Gastroesophageal sphincter (tissue), 4 donors: Measurements from ENCODE around the gene CDK5. TPM values are rescaled to one million over a fixed set of nuclear protein-coding genes. Genes with fewer than 3 reads are reported as not detected.

Experiments
- ATAC-seq: fragments of 150-250 bp; one replicate; pipeline ENCODE4 v1.9.1; 2016; ENCODE audit warnings: mild to moderate bottlenecking, moderate library complexity
- H3K27ac ChIP-seq, 4 donors: fragments of 200-600 bp; sonication (generic) in 3 of 4; 1 replicate in 3 of 4; 2 replicates in 1 of 4; pipeline ENCODE4 v1.5.1; 2016 to 2019
- H3K27me3 ChIP-seq: fragments of 200-600 bp; sonication (generic); one replicate; pipeline ENCODE4 v1.5.1; 2019
- H3K36me3 ChIP-seq, 2 donors: fragments of 200-600 bp; sonication (generic); one replicate each; pipeline ENCODE4 v1.5.1; 2019; ENCODE audit warnings: control low read depth in 1 of 2
- H3K4me1 ChIP-seq, 3 donors: fragments of 200-600 bp; sonication (generic); 1 replicate in 2 of 3; 2 replicates in 1 of 3; pipeline ENCODE4 v1.5.1; 2016 to 2019; ENCODE audit warnings: control low read depth in 2 of 3
- H3K4me3 ChIP-seq, 2 donors: fragments of 200-600 bp; sonication (generic); one replicate each; pipeline ENCODE4 v1.5.1; 2019; ENCODE audit warnings: mild to moderate bottlenecking in 1 of 2, moderate library complexity in 1 of 2
- H3K9me3 ChIP-seq, 3 donors: fragments of 200-600 bp; sonication (generic); one replicate each; pipeline ENCODE4 v1.5.1; 2017 to 2019; ENCODE audit warnings: control low read depth in 2 of 3
- CTCF ChIP-seq, 4 experiments: fragments of 200-600 bp in 2 of 4; fragments of 450-650 bp in 2 of 4; sonication (generic) in 1 of 4; IDR thresholded peaks; one replicate each; pipeline ENCODE4 v1.5.1; 2017 to 2019; ENCODE audit warnings: antibody characterized with exemption in 4 of 4, mild to moderate bottlenecking in 2 of 4, moderate library complexity in 2 of 4
- EP300 ChIP-seq: sonication (generic); formaldehyde crosslinking; IDR thresholded peaks from one replicate; pipeline ENCODE4 v1.6.1; 2017; ENCODE audit warnings: antibody characterized with exemption, mild to moderate bottlenecking
- POLR2A ChIP-seq, 2 donors: fragments of 450-650 bp; IDR thresholded peaks; one replicate each; pipeline ENCODE4 v1.6.1; 2017; ENCODE audit warnings: antibody characterized with exemption in 2 of 2, mild to moderate bottlenecking in 2 of 2, moderate library complexity in 1 of 2
- POLR2AphosphoS5 ChIP-seq: sonication (generic); formaldehyde crosslinking; IDR thresholded peaks from one replicate; pipeline ENCODE4 v1.6.1; 2017; ENCODE audit warnings: antibody characterized with exemption
- WGBS, 2 donors: methylation state at CpG; one replicate each; pipeline ENCODE4 v1.1.5; 2018; ENCODE audit warnings: low coverage in 1 of 2; 5-methylcytosine and 5-hydroxymethylcytosine counted together
- total RNA-seq, 4 donors: library from RNA; depleted of rRNA; stranded (reverse); fragments of >200 nt; gene quantifications; one replicate each; pipeline ENCODE4 v1.1.0, GENCODE V29; 2016

CDK5 gene
- total RNA-seq, 4 donors from 2014 or later: 3.4 to 8.8 (median 6.4) TPM

- 55 to 56% methylated on average over 2 to 8 of the region's 10 CpGs for WGBS, 2 donors
- ATAC-seq: no peak
- H3K27ac ChIP-seq: no peak overlapping the region
These were observed 37.6 kb upstream of the CDK5 start for GRCh38 chr7:151095123-151095797.

GRCh38 chr7:151094675-151095074, 37.0 kb upstream of the CDK5 start:
- 77% methylated on average over 5 of the region's 5 CpGs; no CpG with 5 or more reads in 1 of the 2 donors for WGBS, 2 donors
- ATAC-seq: no peak
- no peak overlapping the region for H3K27ac ChIP-seq
- no peaks in the 10 kb centered on the region for H3K27me3 ChIP-seq
- peaks cover 0 to 14% of the 10 kb centered on the region in 2 donors for H3K36me3 ChIP-seq
- H3K4me1 ChIP-seq: peaks cover 2 to 68% (median 30%) of the 10 kb centered on the region in 3 donors
- no peaks in the 10 kb centered on the region for H3K9me3 ChIP-seq
- TF ChIP-seq POLR2A (IDR thresholded peaks at IDR 0.05): no peak
- no peak for TF ChIP-seq CTCF (IDR thresholded peaks at IDR 0.05)
- TF ChIP-seq POLR2AphosphoS5: no peak
- no peak for TF ChIP-seq EP300
- no peak overlapping the region for H3K4me3 ChIP-seq

More at GRCh38 chr7:151095123-151095797, 37.6 kb upstream of the CDK5 start:
- H3K4me1 ChIP-seq: peaks cover 0 to 68% (median 30%) of the 10 kb centered on the region in 3 donors
- H3K36me3 ChIP-seq: peaks cover 0 to 14% of the 10 kb centered on the region in 2 donors
- no peak overlapping the region for H3K4me3 ChIP-seq
- no peaks in the 10 kb centered on the region for H3K9me3 ChIP-seq
- no peak for TF ChIP-seq POLR2AphosphoS5
- no peak for TF ChIP-seq POLR2A (IDR thresholded peaks at IDR 0.05)
- TF ChIP-seq EP300: no peak
- TF ChIP-seq CTCF (IDR thresholded peaks at IDR 0.05): no peak
- H3K27me3 ChIP-seq: no peaks in the 10 kb centered on the region

GRCh38 chr7:151093748-151094147, 36.1 kb upstream of the CDK5 start:
- Histone ChIP-seq H3K27me3 (no peaks in the 10 kb centered on the region), H3K36me3 (peaks cover 0 to 14% of the 10 kb centered on the region in 2 donors), H3K27ac (no peak overlapping the region), H3K9me3 (no peaks in the 10 kb centered on the region), H3K4me1 (peaks cover 4 to 72% (median 33%) of the 10 kb centered on the region in 3 donors), H3K4me3 (no peak overlapping the region)
- 100% methylated on average over 1 of the region's 6 CpGs; no CpG with 5 or more reads in 1 of the 2 donors for WGBS, 2 donors
- ATAC-seq: no peak
- no peak for TF ChIP-seq POLR2A (IDR thresholded peaks at IDR 0.05)
- no peak for TF ChIP-seq POLR2AphosphoS5
- no peak for TF ChIP-seq CTCF (IDR thresholded peaks at IDR 0.05)
- TF ChIP-seq EP300: no peak

- Histone ChIP-seq H3K36me3 (peaks cover 0 to 14% of the 10 kb centered on the region in 2 donors), H3K27me3 (no peaks in the 10 kb centered on the region), H3K27ac (peak overlapping the region in 2 of 4 donors; percentile 89 to 98), H3K4me3 (no peak overlapping the region), H3K4me1 (peaks cover 11 to 89% (median 44%) of the 10 kb centered on the region in 3 donors), H3K9me3 (no peaks in the 10 kb centered on the region)
- TF ChIP-seq CTCF (IDR thresholded peaks at IDR 0.05) (no peak), POLR2A (IDR thresholded peaks at IDR 0.05) (no peak), EP300 (no peak), POLR2AphosphoS5 (no peak)
- ATAC-seq: no peak
- WGBS, 2 donors: 82 to 85% methylated on average over 14 of the region's 14 CpGs
These were observed 34.3 kb upstream of the CDK5 start for GRCh38 chr7:151091988-151092387.

GRCh38 chr7:151091431-151091830, 33.7 kb upstream of the CDK5 start:
- WGBS, 2 donors: 0% methylated on average over 2 of the region's 6 CpGs; no CpG with 5 or more reads in 1 of the 2 donors
- Histone ChIP-seq H3K27ac (peak overlapping the region in 2 of 4 donors; percentile 89 to 98), H3K4me3 (no peak overlapping the region), H3K4me1 (peaks cover 11 to 90% (median 44%) of the 10 kb centered on the region in 3 donors), H3K36me3 (peaks cover 0 to 14% of the 10 kb centered on the region in 2 donors), H3K27me3 (no peaks in the 10 kb centered on the region), H3K9me3 (no peaks in the 10 kb centered on the region)
- no peak for ATAC-seq
- no peak for TF ChIP-seq POLR2AphosphoS5
- peak in 2 of 4 experiments; percentile 8 to 51 for TF ChIP-seq CTCF (IDR thresholded peaks at IDR 0.05)
